Measurements from ENCODE around the gene IQUB. TPM values are rescaled to one million over a fixed set of nuclear protein-coding genes. Genes with fewer than 3 reads are reported as not detected.

The IQUB gene
- total and polyA plus RNA-seq, 2 donors (not counting 1 experiment from before 2014, with no cell fraction given): 0.01 to 0.12 TPM

DNA sequence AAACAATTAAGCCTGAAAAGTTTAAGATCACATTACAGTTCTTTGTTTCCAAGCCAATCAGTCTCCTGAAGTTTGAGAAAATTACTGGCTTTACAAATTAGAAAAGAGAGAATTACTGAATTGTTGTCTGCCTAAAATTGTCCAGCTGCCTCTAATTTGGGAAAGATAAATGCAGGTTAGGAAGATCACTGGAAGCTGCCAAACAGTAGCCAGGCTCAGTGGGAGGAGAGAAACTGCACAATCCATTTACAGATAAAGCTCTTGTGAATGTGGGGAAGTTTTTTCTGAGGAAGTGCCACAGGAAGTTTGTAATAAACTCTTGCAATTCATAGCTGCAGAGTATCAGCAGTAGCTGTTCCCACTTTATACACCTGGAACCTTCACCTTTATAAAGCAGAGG is 100.7 kb downstream of the IQUB start:
- ChIA-PET CTCF (no interaction called here), POLR2A (no interaction called here)

GRCh38 chr7:123432601-123433000 is 101.8 kb downstream of the IQUB start:
- no peak overlapping the region for H3K4me3 Mint-ChIP-seq
- H3K27me3 ChIP-seq (replicated peaks in 1 of 4; ENCODE audit: control extremely low read depth in 1 of 4, control insufficient read depth in 3 of 4, insufficient read depth in 4 of 4, low read length in 3 of 4): no peaks in the 10 kb centered on the region
- H3K9me3 ChIP-seq (ENCODE audit: control extremely low read depth in 1 of 3, control insufficient read depth in 2 of 3, insufficient read depth in 1 of 3, low read length in 2 of 3): no peaks in the 10 kb centered on the region
- CTCF ChIA-PET: no interaction called here
- ATAC-seq (ENCODE audit: low read depth): no peak
- no peaks in the 10 kb centered on the region for H3K4me1 ChIP-seq (ENCODE audit: control insufficient read depth in 2 of 2, insufficient read depth in 2 of 2, low read length in 2 of 2)
- POLR2A ChIA-PET: no interaction called here
- H4K20me1 ChIP-seq (ENCODE audit: control insufficient read depth, insufficient read depth, low read length, poor library complexity, severe bottlenecking): no peaks in the 10 kb centered on the region
- no peak overlapping the region for H3K4me3 ChIP-seq (ENCODE audit: control extremely low read depth in 1 of 5, extremely low read depth in 1 of 5, insufficient read depth in 1 of 5, low read depth in 2 of 5, low read length in 4 of 5)
- DNase-seq: no peak
- no peak overlapping the region for H3K27ac ChIP-seq (ENCODE audit: low read length in 2 of 2)
- no peak overlapping the region for H3K4me2 ChIP-seq (replicated peaks; ENCODE audit: low read depth, low read length, poor library complexity, severe bottlenecking)
- WGBS (ENCODE audit: insufficient coverage): no CpG with 5 or more reads among the region's 2 CpGs
- no peak overlapping the region for H3K27ac Mint-ChIP-seq
- no peaks in the 10 kb centered on the region for H3K79me2 ChIP-seq (ENCODE audit: control insufficient read depth, insufficient read depth, low read length)
- no peak overlapping the region for H2AFZ ChIP-seq (ENCODE audit: insufficient read depth, low read depth, low read length, poor library complexity, severe bottlenecking)
- no peaks in the 10 kb centered on the region for H3K9me3 Mint-ChIP-seq (ENCODE audit: insufficient read depth)
- no peaks in the 10 kb centered on the region for H3K36me3 ChIP-seq (replicated peaks in 1 of 2; ENCODE audit: control extremely low read depth in 1 of 2, control insufficient read depth in 1 of 2, extremely low read depth in 1 of 2, insufficient read depth in 2 of 2, low read length in 1 of 2)
- H3K9ac ChIP-seq (ENCODE audit: low read length): no peak overlapping the region
- intact Hi-C loops (cut with micrococcal nuclease): no loop called here
- H3K27me3 Mint-ChIP-seq: no peaks in the 10 kb centered on the region
- TF ChIP-seq EZH2 (IDR thresholded peaks at IDR 0.05; ENCODE audit: borderline replicate concordance, insufficient read depth, low read depth, low read length, poor library complexity, severe bottlenecking): no peak
- no peak for TF ChIP-seq CTCF (IDR thresholded peaks at IDR 0.05)
- H3K4me1 Mint-ChIP-seq: no peaks in the 10 kb centered on the region

More for the DNA sequence above, 100.7 kb downstream of the IQUB start:
- intact Hi-C loops (cut with micrococcal nuclease): no loop called here
- Histone ChIP-seq H4K20me1 (ENCODE audit: control insufficient read depth, insufficient read depth, low read length, poor library complexity, severe bottlenecking) (no peaks in the 10 kb centered on the region), H3K27ac (ENCODE audit: low read length in 2 of 2) (no peak overlapping the region), H3K4me3 (ENCODE audit: control extremely low read depth in 1 of 5, extremely low read depth in 1 of 5, insufficient read depth in 1 of 5, low read depth in 2 of 5, low read length in 4 of 5) (no peak overlapping the region), H2AFZ (ENCODE audit: insufficient read depth, low read depth, low read length, poor library complexity, severe bottlenecking) (no peak overlapping the region), H3K27me3 (replicated peaks in 1 of 4; ENCODE audit: control extremely low read depth in 1 of 4, control insufficient read depth in 3 of 4, insufficient read depth in 4 of 4, low read length in 3 of 4) (no peaks in the 10 kb centered on the region), H3K9ac (ENCODE audit: low read length) (no peak overlapping the region), H3K79me2 (ENCODE audit: control insufficient read depth, insufficient read depth, low read length) (no peaks in the 10 kb centered on the region), H3K9me3 (ENCODE audit: control extremely low read depth in 1 of 3, control insufficient read depth in 2 of 3, insufficient read depth in 1 of 3, low read length in 2 of 3) (no peaks in the 10 kb centered on the region), H3K4me1 (ENCODE audit: control insufficient read depth in 2 of 2, insufficient read depth in 2 of 2, low read length in 2 of 2) (no peaks in the 10 kb centered on the region), H3K4me2 (replicated peaks; ENCODE audit: low read depth, low read length, poor library complexity, severe bottlenecking) (no peak overlapping the region), H3K36me3 (replicated peaks in 1 of 2; ENCODE audit: control extremely low read depth in 1 of 2, control insufficient read depth in 1 of 2, extremely low read depth in 1 of 2, insufficient read depth in 2 of 2, low read length in 1 of 2) (no peaks in the 10 kb centered on the region)
- no peak for DNase-seq
- Mint-ChIP-seq H3K4me3 (no peak overlapping the region), H3K27me3 (no peaks in the 10 kb centered on the region), H3K4me1 (no peaks in the 10 kb centered on the region), H3K9me3 (ENCODE audit: insufficient read depth) (peaks cover 5% of the 10 kb centered on the region), H3K27ac (no peak overlapping the region)
- ATAC-seq (ENCODE audit: low read depth): no peak
- no peak for TF ChIP-seq CTCF (IDR thresholded peaks at IDR 0.05)
- no peak for TF ChIP-seq EZH2 (IDR thresholded peaks at IDR 0.05; ENCODE audit: borderline replicate concordance, insufficient read depth, low read depth, low read length, poor library complexity, severe bottlenecking)

Data from B cell (primary cell).